Measurements from ENCODE around the gene MARCHF10. TPM values are rescaled to one million over a fixed set of nuclear protein-coding genes. Genes with fewer than 3 reads are reported as not detected.
"Not testable (repeated sequence)": the region's sequence is repeated elsewhere in the genome, so short reads cannot be mapped to it uniquely, and the experiment has no call there.

Gene MARCHF10
- total RNA-seq, 1 donor from 2014 or later: not detected

DNA sequence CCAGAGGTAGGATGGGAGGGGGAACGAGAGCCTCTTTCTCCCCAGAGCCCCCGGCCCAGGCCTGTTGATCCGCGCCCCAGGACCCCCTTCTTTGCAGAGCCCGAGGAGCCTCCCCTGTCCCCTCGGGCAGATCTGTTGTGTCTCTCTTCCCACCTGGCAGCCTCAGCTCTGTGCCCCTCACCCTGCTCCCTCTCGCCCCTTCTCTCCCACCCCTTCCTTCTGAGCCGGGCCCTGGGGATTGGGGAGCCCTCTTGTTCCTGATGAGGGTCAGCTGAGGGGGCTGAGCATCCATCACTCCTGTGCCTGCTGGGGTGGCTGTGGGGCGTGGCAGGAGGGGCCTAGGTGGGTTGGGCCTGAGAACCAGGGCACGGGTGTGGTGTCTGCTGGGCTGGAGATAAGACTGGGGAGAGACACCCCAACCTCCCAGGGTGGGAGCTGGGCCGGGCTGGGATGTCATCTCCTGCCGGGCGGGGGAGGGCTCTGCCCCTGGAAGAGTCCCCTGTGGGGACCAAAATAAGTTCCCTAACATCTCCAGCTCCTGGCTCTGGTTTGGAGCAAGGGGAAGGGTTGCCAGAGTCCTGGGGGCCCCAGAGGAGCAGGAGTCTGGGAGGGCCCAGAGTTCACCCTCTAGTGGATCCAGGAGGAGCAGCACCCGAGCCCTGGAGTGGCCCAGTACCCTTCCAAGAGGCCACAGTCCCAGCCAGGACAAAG is 115.2 kb downstream of the MARCHF10 start:
- no peak overlapping the region for H3K27ac ChIP-seq

GRCh38 chr17:62692159-62692651 is 115.9 kb downstream of the MARCHF10 start:
- DNase-seq (no peak), ATAC-seq (no peak)
- H3K27me3 ChIP-seq: no peaks in the 10 kb centered on the region
- H3K36me3 ChIP-seq: peaks cover 6% of the 10 kb centered on the region
- no peaks in the 10 kb centered on the region for H3K9me3 ChIP-seq
- H3K27ac ChIP-seq: no peak overlapping the region
- TF ChIP-seq, protein P1, sequence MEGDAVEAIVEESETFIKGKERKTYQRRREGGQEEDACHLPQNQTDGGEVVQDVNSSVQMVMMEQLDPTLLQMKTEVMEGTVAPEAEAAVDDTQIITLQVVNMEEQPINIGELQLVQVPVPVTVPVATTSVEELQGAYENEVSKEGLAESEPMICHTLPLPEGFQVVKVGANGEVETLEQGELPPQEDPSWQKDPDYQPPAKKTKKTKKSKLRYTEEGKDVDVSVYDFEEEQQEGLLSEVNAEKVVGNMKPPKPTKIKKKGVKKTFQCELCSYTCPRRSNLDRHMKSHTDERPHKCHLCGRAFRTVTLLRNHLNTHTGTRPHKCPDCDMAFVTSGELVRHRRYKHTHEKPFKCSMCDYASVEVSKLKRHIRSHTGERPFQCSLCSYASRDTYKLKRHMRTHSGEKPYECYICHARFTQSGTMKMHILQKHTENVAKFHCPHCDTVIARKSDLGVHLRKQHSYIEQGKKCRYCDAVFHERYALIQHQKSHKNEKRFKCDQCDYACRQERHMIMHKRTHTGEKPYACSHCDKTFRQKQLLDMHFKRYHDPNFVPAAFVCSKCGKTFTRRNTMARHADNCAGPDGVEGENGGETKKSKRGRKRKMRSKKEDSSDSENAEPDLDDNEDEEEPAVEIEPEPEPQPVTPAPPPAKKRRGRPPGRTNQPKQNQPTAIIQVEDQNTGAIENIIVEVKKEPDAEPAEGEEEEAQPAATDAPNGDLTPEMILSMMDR (IDR thresholded peaks at IDR 0.05): no peak
- H3K4me3 ChIP-seq: no peak overlapping the region
- intact Hi-C loops (cut with DNase I): no loop called here
- H3K4me1 ChIP-seq: peaks cover 3% of the 10 kb centered on the region

More for the DNA sequence above, 115.2 kb downstream of the MARCHF10 start:
- Histone ChIP-seq H3K9me3 (no peaks in the 10 kb centered on the region), H3K4me1 (peaks cover 3% of the 10 kb centered on the region), H3K27me3 (no peaks in the 10 kb centered on the region), H3K36me3 (peaks cover 6% of the 10 kb centered on the region), H3K4me3 (no peak overlapping the region)
- DNase-seq: no peak
- intact Hi-C loops (cut with DNase I): no loop called here
- ATAC-seq: peak; percentile 39
- TF ChIP-seq, protein P1 (IDR thresholded peaks at IDR 0.05): peak; percentile 35

DNA sequence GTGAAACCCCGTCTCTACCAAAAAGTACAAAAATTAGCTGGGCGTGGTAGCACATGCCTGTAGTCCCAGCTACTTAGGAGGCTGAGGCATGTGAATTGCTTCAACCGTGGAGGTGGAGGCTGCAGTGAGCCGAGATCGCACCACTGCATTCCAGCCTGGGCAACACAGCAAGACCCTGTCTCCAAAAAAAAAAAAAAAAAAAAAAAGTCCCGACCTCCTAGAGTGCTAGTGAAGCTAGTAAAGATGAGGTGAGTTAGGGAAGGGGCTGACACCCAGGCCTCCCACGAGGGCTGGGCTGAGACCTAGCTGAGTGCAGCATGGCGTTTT is 116.6 kb downstream of the MARCHF10 start:
- H3K27me3 ChIP-seq; H3K9me3 ChIP-seq; H3K4me1 ChIP-seq; H3K36me3 ChIP-seq; H3K4me3 ChIP-seq; ATAC-seq; intact Hi-C loops (cut with DNase I); H3K27ac ChIP-seq; DNase-seq: not testable (repeated sequence)

GRCh38 chr17:62690168-62690897 is 117.8 kb downstream of the MARCHF10 start:
- no peak overlapping the region for H3K27ac ChIP-seq
- no peak for DNase-seq

DNA sequence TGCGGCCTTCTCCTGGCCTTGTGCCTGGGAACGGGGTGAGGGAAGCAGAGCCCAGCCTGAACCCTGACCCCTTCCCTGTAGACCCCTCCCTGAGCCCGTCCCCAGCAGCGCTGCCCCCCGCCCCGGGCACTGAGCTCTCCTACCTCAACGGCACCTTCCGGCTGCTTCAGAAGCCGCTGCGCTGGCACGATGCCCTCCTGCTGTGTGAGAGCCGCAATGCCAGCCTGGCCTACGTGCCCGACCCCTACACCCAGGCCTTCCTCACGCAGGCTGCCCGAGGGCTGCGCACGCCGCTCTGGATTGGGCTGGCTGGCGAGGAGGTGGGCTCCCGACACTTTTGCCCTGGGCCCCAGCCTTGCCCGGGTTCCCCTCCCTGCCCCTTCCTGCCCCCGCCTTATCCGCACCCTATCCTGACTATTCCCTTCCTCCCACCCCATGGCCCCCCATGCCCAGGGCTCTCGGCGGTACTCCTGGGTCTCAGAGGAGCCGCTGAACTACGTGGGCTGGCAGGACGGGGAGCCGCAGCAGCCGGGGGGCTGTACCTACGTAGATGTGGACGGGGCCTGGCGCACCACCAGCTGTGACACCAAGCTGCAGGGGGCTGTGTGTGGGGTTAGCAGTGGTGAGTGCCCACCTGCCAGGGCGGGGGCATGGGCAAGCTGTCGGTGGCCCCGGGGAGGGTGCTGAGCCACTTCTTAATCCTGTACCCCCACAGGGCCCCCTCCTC is 118.5 kb downstream of the MARCHF10 start:
- intact Hi-C loops (cut with DNase I): no loop called here
- DNase-seq: no peak

More at GRCh38 chr17:62690168-62690897, 117.8 kb downstream of the MARCHF10 start:
- intact Hi-C loops (cut with DNase I): no loop called here
- no peak for ATAC-seq
- no peaks in the 10 kb centered on the region for H3K27me3 ChIP-seq
- H3K36me3 ChIP-seq: peaks cover 6% of the 10 kb centered on the region
- no peaks in the 10 kb centered on the region for H3K9me3 ChIP-seq
- peaks cover 3% of the 10 kb centered on the region for H3K4me1 ChIP-seq
- no peak overlapping the region for H3K4me3 ChIP-seq
- TF ChIP-seq, protein P1 (IDR thresholded peaks at IDR 0.05): no peak

More for the DNA sequence above, 118.5 kb downstream of the MARCHF10 start:
- H3K4me1 ChIP-seq: no peaks in the 10 kb centered on the region
- H3K9me3 ChIP-seq: no peaks in the 10 kb centered on the region
- no peaks in the 10 kb centered on the region for H3K27me3 ChIP-seq
- H3K27ac ChIP-seq: no peak overlapping the region
- no peak overlapping the region for H3K4me3 ChIP-seq
- TF ChIP-seq, protein P1 (IDR thresholded peaks at IDR 0.05): no peak
- ATAC-seq: no peak
- H3K36me3 ChIP-seq: peaks cover 6% of the 10 kb centered on the region
